GM19099 (cell line): ENCODE measurements around the gene LYZL1.

Source experiments
- POLR2A ChIP-seq: IDR thresholded peaks from 3 replicates; pipeline ENCODE4 v1.6.1; 2011; ENCODE audit warnings: low read depth; ENCODE audit not compliant: insufficient read length; ENCODE audit errors: extremely low read depth

LYZL1 gene

DNA sequence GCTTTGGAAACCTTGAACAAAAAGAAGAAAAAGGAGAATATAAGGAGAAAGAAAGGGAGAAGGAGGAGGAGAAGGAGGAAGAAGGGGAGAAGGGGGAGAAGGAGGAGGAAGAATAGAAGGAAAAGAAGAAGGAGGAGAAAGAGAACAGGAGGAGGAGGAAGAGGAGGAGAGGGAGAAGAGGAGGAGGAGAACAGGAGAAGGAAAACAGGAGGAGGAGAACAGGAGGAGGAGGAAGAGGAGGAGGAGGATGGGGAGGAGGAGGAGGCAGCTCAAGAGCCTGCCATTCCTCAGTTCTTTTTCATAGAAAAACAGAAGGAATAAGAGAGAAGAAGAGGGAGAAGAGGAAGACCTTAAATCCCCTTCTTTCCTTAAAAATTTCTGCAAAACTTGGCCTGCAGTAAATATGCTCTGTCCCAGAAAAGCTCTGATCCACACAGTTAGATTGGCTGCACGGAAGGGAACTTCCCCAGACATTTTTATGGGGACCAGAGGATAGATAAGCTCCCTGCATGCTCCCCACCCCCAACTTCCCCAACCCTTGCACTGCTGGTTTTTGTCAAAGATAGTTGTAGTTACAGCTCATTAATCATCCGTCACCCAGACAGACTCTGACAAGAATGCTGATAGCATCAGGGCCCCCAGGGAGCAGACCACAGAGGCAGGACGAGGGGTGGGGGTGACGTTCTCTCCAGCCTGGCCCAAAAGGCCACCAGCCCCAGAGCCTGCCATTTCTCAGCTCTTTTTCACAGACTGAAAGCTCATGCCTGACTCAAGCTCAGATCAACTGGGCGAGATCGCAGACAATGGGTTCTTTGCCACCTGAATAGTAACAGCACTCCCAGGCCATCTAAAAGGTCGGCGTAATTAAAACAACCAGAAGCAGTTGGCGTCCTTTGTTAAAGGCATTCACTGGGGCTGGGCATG, 34.5 kb upstream of the LYZL1 start:
- TF ChIP-seq POLR2A = no peak

DNA sequence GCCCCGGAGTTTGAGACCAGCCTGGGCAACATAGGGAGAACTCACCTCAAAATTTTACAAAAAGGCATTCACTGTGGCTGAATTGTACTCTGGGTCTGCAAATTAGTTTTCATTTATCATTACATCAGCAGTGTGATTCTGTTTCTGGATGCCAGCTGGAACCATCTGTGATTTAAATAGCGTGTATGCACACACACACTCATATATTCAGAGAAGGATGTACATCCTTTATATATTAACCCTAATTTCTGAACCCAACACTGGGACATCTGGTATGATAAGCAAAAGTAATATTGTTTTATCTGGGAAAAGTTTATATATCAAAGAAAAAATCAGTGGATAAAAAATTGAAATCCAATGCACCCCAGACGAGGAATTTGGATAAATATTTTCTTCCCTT, 33.8 kb upstream of the LYZL1 start:
- TF ChIP-seq POLR2A = no peak

- no peak for TF ChIP-seq POLR2A
Measured at GRCh38 chr10:29256019-29256418, 32.9 kb upstream of the LYZL1 start.

- no peak for TF ChIP-seq POLR2A
Measured at GRCh38 chr10:29256586-29256985, 32.3 kb upstream of the LYZL1 start.

DNA sequence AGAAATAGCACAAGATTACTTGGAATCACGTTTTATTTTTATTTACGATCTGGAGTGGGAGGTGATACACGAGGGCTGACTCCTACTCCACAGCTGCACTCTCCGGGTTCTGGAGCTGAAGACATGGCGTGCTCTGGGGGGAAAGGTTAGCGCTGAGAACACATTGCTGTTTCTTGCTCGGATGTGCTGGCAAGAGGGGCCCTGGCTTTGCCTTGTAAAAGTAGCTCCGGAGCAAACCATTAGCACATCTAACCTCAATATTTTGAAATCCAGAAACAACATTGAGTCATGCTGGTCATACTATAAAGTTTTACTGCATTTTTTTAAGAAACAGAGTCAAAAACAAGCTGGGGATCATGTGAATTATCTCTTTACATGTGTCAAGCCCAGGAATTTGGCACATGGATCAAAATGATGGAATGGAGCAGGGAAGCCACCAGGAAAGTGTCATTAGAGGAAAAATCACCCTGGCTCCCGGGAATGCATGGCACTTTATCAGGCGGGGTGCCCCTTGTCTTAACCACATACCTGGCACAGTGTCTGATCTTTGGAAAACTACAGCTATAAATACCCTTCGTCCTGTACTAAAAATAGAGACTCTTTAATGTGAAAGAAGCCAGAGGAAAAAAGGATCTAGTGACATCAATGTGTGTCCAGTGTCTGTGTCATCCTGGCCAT, 31.6 kb upstream of the LYZL1 start:
- no peak for TF ChIP-seq POLR2A

GRCh38 chr10:29257784-29258135, 31.1 kb upstream of the LYZL1 start:
- no peak for TF ChIP-seq POLR2A

GRCh38 chr10:29259498-29259897, 29.4 kb upstream of the LYZL1 start:
- no peak for TF ChIP-seq POLR2A

- TF ChIP-seq POLR2A = no peak
Measured at GRCh38 chr10:29263506-29263905, 25.4 kb upstream of the LYZL1 start.

- no peak for TF ChIP-seq POLR2A
Measured at GRCh38 chr10:29265210-29265768, 23.6 kb upstream of the LYZL1 start.

- no peak for TF ChIP-seq POLR2A
Measured at GRCh38 chr10:29266641-29267040, 22.2 kb upstream of the LYZL1 start.

- TF ChIP-seq POLR2A = no peak
Measured at GRCh38 chr10:29268011-29268410, 20.9 kb upstream of the LYZL1 start.

DNA sequence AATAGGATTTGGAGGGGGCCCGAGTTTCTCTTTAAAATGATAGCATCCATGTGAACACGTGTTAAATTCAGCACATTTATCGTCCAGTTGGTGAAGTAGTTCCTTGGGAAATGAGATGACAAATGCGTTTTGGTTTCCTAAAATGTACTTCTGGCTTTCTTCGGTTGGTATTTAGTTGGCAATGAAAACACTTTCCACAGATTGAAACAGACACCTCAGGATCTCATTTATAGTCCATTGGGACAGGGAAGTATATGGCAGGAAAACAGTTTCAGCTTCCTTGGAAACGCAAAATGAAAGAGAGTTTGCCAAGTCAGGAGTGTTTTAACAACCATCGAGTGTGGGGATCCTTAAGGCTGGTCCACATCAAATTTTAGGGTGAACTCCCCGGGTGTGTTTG, 19.4 kb upstream of the LYZL1 start:
- no peak for TF ChIP-seq POLR2A

GRCh38 chr10:29270883-29271282, 18.0 kb upstream of the LYZL1 start:
- TF ChIP-seq POLR2A = no peak

GRCh38 chr10:29271877-29272276, 17.0 kb upstream of the LYZL1 start:
- TF ChIP-seq POLR2A = no peak

GRCh38 chr10:29273478-29273877, 15.4 kb upstream of the LYZL1 start:
- TF ChIP-seq POLR2A = no peak
